CD14-positive monocyte (primary cell): Measurements from ENCODE around the gene CYTH1. TPM values are rescaled to one million over a fixed set of nuclear protein-coding genes. Genes with fewer than 3 reads are reported as not detected.
A peak's percentile ranks its signal among the peaks of the same experiment; 100 is the strongest.

ENCODE experiments used
- DNase-seq, 3 donors: peaks; one replicate each; pipeline ENCODE4 v3.0.0-alpha.2; 2011 to 2022
- H2AFZ ChIP-seq: 2 replicates; pipeline ENCODE4 v1.6.0; 2012; ENCODE audit warnings: mild to moderate bottlenecking, low read depth, low read length, inconsistent platforms; ENCODE audit not compliant: insufficient read depth, poor library complexity, severe bottlenecking
- H3K27ac ChIP-seq, 2 donors: 1 replicate in 1 of 2; 2 replicates in 1 of 2; pipeline ENCODE4 v1.5.1; 2012 to 2013; ENCODE audit warnings: low read length in 2 of 2, control low read depth in 1 of 2, inconsistent platforms in 1 of 2, low read depth in 1 of 2, mild to moderate bottlenecking in 1 of 2
- H3K27me3 ChIP-seq, 2 donors: one replicate each; pipeline versions ENCODE4 v1.6.0 to v1.6.1; 2011 to 2013; ENCODE audit warnings: low read length in 2 of 2; ENCODE audit not compliant: control insufficient read depth in 2 of 2, insufficient read depth in 2 of 2
- H3K36me3 ChIP-seq, 2 donors: replicated peaks in 1 of 2; 1 replicate in 1 of 2; 2 replicates in 1 of 2; pipeline versions ENCODE4 v1.5.1 to v1.6.1; 2012 to 2013; ENCODE audit warnings: low read length in 2 of 2, control low read depth in 1 of 2, inconsistent platforms in 1 of 2, mild to moderate bottlenecking in 1 of 2; ENCODE audit not compliant: insufficient read depth in 2 of 2, control insufficient read depth in 1 of 2
- H3K4me1 ChIP-seq, 2 donors: 1 replicate in 1 of 2; 2 replicates in 1 of 2; pipeline versions ENCODE4 v1.5.1 to v1.6.1; 2012 to 2013; ENCODE audit warnings: low read length in 2 of 2, control low read depth in 1 of 2, inconsistent platforms in 1 of 2, mild to moderate bottlenecking in 1 of 2, moderate library complexity in 1 of 2; ENCODE audit not compliant: insufficient read depth in 2 of 2, control insufficient read depth in 1 of 2
- H3K4me2 ChIP-seq: replicated peaks from 2 replicates; pipeline ENCODE3; 2012; ENCODE audit warnings: low read length, moderate library complexity, mild to moderate bottlenecking; ENCODE audit not compliant: poor library complexity, severe bottlenecking; ENCODE audit errors: extremely low read depth
- H3K4me3 ChIP-seq, 3 experiments: fragments of 200-600 bp in 1 of 3; sonication (generic) in 1 of 3; replicated peaks in 1 of 3; 1 replicate in 2 of 3; 2 replicates in 1 of 3; pipeline ENCODE4 v1.5.1; 2011 to 2013; ENCODE audit warnings: low read length in 3 of 3, mild to moderate bottlenecking in 3 of 3, control low read depth in 2 of 3, low read depth in 2 of 3, inconsistent platforms in 1 of 3, moderate library complexity in 1 of 3
- H3K79me2 ChIP-seq: 2 replicates; pipeline ENCODE4 v1.6.0; 2012; ENCODE audit warnings: mild to moderate bottlenecking, control low read depth, inconsistent platforms, low read length, moderate library complexity; ENCODE audit not compliant: insufficient read depth
- H3K9ac ChIP-seq: 2 replicates; pipeline ENCODE4 v1.6.0; 2017; ENCODE audit warnings: low read length, mild to moderate bottlenecking; ENCODE audit not compliant: insufficient read depth, poor library complexity, severe bottlenecking
- H3K9me3 ChIP-seq, 2 donors: replicated peaks in 1 of 2; 1 replicate in 1 of 2; 2 replicates in 1 of 2; pipeline versions ENCODE4 v1.5.1 to v1.6.1; 2012 to 2013; ENCODE audit warnings: low read length in 2 of 2, control low read depth in 1 of 2; ENCODE audit not compliant: control insufficient read depth in 1 of 2, insufficient read depth in 1 of 2
- H4K20me1 ChIP-seq: 2 replicates; pipeline ENCODE4 v1.6.0; 2012; ENCODE audit warnings: mild to moderate bottlenecking, low read length, control low read depth, moderate library complexity; ENCODE audit not compliant: insufficient read depth
- H3K27ac Mint-ChIP-seq, 7 donors: one replicate each; pipeline ENCODE4 v1.8.0; 2020; ENCODE audit warnings: mild to moderate bottlenecking in 7 of 7, mixed read lengths in 7 of 7, moderate library complexity in 6 of 7, inconsistent platforms in 2 of 7
- H3K27me3 Mint-ChIP-seq, 3 donors: one replicate each; pipeline ENCODE4 v1.8.0; 2021 to 2022; ENCODE audit warnings: low read depth in 3 of 3, mild to moderate bottlenecking in 3 of 3, mixed read lengths in 3 of 3, moderate library complexity in 3 of 3, inconsistent platforms in 1 of 3
- H3K36me3 Mint-ChIP-seq, 2 donors: one replicate each; pipeline ENCODE4 v1.8.0; 2020; ENCODE audit warnings: mixed read lengths in 2 of 2, inconsistent platforms in 1 of 2, mild to moderate bottlenecking in 1 of 2
- H3K4me1 Mint-ChIP-seq: one replicate; pipeline ENCODE4 v1.8.0; 2020; ENCODE audit warnings: mild to moderate bottlenecking, mixed read lengths
- H3K4me3 Mint-ChIP-seq, 2 donors: one replicate each; pipeline ENCODE4 v1.8.0; 2020; ENCODE audit warnings: mild to moderate bottlenecking in 2 of 2, mixed read lengths in 2 of 2, moderate library complexity in 1 of 2
- H3K9me3 Mint-ChIP-seq, 7 donors: one replicate each; pipeline ENCODE4 v1.8.0; 2020 to 2022; ENCODE audit warnings: mixed read lengths in 7 of 7, mild to moderate bottlenecking in 6 of 7, moderate library complexity in 6 of 7, inconsistent platforms in 2 of 7
- CTCF ChIP-seq: fragments of 200-600 bp; IDR thresholded peaks from one replicate; pipeline ENCODE4 v1.8.0; 2022; ENCODE audit warnings: antibody characterized with exemption, mild to moderate bottlenecking
- WGBS: methylation state at CpG from one replicate; pipeline ENCODE4 v1.1.5; 2013; ENCODE audit warnings: missing lambda C conversion rate; ENCODE audit not compliant: insufficient coverage; 5-methylcytosine and 5-hydroxymethylcytosine counted together
- intact Hi-C, 2 donors: fragments of 100-400 bp; cut with micrococcal nuclease; formaldehyde crosslinking; loops; one replicate each; pipeline versions ENCODE4 v1.15.0 to v1.15.1; 2023
- polyA plus RNA-seq, 3 donors: library from polyadenylated mRNA; depleted of rRNA in 1 of 3; unstranded in 2 of 3; stranded (reverse) in 1 of 3; fragments of 300-500 nt in 2 of 3; fragments of >200 nt in 1 of 3; fragmentation: Illumina TruSeq in 2 of 3; gene quantifications; 1 replicate in 2 of 3; 2 replicates in 1 of 3; pipeline ENCODE4 v1.2.3, GENCODE V29; 2012 to 2021

The CYTH1 gene
- polyA plus RNA-seq, 3 donors, result 68.6 to 211 (median 80.9) TPM

GRCh38 chr17:78650093-78650715, 131.9 kb downstream of the CYTH1 start:
- no peak overlapping the region for H2AFZ ChIP-seq
- peak overlapping the region in 1 of 7 donors; percentile 66 for H3K27ac Mint-ChIP-seq
- H3K27me3 Mint-ChIP-seq, result peaks cover 0 to 2% (median 0%) of the 10 kb centered on the region in 3 donors
- intact Hi-C loops, result no loop called here
- H3K27ac ChIP-seq, result no peak overlapping the region
- peaks cover 12 to 15% of the 10 kb centered on the region in 2 donors for H3K36me3 Mint-ChIP-seq
- peaks cover 13 to 35% (median 22%) of the 10 kb centered on the region in 7 donors for H3K9me3 Mint-ChIP-seq
- H3K4me3 Mint-ChIP-seq, result no peak overlapping the region
- H3K4me2 ChIP-seq, result no peak overlapping the region
- TF ChIP-seq CTCF, result no peak
- no peaks in the 10 kb centered on the region for H3K36me3 ChIP-seq
- no peak for DNase-seq
- H3K4me1 ChIP-seq, result peaks cover 38 to 42% of the 10 kb centered on the region in 2 donors
- H3K9ac ChIP-seq, result no peak overlapping the region
- H3K27me3 ChIP-seq, result no peaks in the 10 kb centered on the region
- WGBS, result 100% methylated on average over 3 of the region's 11 CpGs
- peaks cover 27% of the 10 kb centered on the region for H3K4me1 Mint-ChIP-seq
- no peaks in the 10 kb centered on the region for H3K79me2 ChIP-seq
- no peaks in the 10 kb centered on the region for H4K20me1 ChIP-seq
- peaks cover 17 to 19% of the 10 kb centered on the region in 2 donors for H3K9me3 ChIP-seq
- no peak overlapping the region for H3K4me3 ChIP-seq

- no peak for TF ChIP-seq CTCF
- intact Hi-C loops, result no loop called here
- Mint-ChIP-seq H3K9me3 (peaks cover 13 to 35% (median 22%) of the 10 kb centered on the region in 7 donors), H3K36me3 (peaks cover 12 to 15% of the 10 kb centered on the region in 2 donors), H3K27me3 (peaks cover 0 to 2% (median 0%) of the 10 kb centered on the region in 3 donors), H3K4me3 (no peak overlapping the region), H3K27ac (peak overlapping the region in 5 of 7 donors; percentile 80 to 99 (median 99)), H3K4me1 (peaks cover 33% of the 10 kb centered on the region)
- 73% methylated on average over 5 of the region's 5 CpGs for WGBS
- H3K4me2 ChIP-seq, result no peak overlapping the region
- H3K27me3 ChIP-seq, result no peaks in the 10 kb centered on the region
- no peak for DNase-seq
- no peak overlapping the region for H3K27ac ChIP-seq
- H3K79me2 ChIP-seq, result no peaks in the 10 kb centered on the region
- no peaks in the 10 kb centered on the region for H3K36me3 ChIP-seq
- no peaks in the 10 kb centered on the region for H4K20me1 ChIP-seq
- H2AFZ ChIP-seq, result no peak overlapping the region
- no peak overlapping the region for H3K4me3 ChIP-seq
- H3K9me3 ChIP-seq, result peaks cover 17 to 19% of the 10 kb centered on the region in 2 donors
- peaks cover 32 to 35% of the 10 kb centered on the region in 2 donors for H3K4me1 ChIP-seq
- H3K9ac ChIP-seq, result no peak overlapping the region
Measured at GRCh38 chr17:78648293-78648692, 133.8 kb downstream of the CYTH1 start.
